Brain pericyte (primary cell): ENCODE measurements around the gene EPB41L4B.
"Not testable (repeated sequence)": the region's sequence is repeated elsewhere in the genome, so short reads cannot be mapped to it uniquely, and the experiment has no call there.

ENCODE experiments used
- DNase-seq: peaks from one replicate; pipeline ENCODE4 v3.0.0-alpha.2; 2012; ENCODE audit warnings: low read depth, low spot score

EPB41L4B gene

GRCh38 chr9:109244179-109245132, 76.4 kb downstream of the EPB41L4B start:
- no peak for DNase-seq

- DNase-seq: no peak
Observed at GRCh38 chr9:109242741-109243140, 78.1 kb downstream of the EPB41L4B start.

DNA sequence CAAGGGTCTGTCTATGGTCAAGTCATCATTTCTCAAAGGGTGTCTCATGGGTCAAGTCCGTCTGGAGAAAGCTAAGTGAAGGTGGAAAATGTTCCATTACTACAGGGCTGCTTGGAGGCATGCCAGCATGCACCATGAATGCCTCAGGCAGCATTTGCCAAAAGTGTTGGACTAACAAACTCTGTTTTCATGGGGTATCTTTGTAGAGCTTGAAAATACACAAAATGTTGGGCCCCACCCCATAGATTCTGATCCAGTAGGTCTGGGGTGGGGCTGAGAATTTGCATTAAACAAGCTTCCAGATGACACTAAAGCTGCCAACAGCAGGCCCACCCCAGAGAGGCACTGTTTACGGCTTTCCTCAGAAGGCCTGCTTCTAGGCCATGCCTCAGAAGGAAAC, 78.8 kb downstream of the EPB41L4B start:
- no peak for DNase-seq

GRCh38 chr9:109241207-109241606, 79.7 kb downstream of the EPB41L4B start:
- no peak for DNase-seq

DNA sequence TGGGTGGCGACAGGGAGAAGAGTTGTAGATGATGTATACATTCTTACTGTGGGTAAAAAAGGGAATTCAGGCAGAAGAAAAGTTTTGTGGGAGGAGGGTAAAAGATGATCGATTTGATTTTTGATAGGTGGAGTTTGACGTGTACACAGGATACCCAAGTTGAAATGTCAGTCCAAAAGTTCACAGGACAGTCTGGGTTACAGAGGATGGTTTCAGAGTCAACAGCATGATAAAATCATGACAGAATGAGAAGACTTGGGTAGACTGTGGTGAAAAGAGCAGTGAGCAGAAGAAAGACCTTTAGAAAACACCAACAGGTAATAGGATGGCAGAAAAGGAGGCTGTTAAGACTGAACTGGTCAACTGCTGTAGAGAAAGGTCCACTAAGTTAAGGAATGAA, 81.6 kb downstream of the EPB41L4B start:
- DNase-seq: no peak

DNA sequence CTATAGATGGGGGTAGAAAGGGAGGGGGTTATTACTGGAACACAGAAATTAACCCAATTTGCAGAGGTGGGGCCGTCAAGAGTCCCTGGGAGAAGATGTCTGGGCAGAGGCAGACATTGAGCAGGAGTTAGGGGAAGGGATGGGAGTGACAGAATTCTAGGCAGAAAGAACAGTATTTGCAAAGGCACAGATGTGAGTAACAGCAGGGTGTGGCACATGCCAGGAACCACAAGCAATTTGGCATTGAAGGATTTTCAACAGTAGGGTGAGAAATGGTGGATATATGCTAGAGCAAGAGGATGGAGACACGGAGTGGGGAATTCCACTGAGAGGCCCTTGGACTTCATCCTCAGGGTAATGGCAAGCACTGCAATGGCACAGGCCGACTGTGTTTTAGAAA, 82.2 kb downstream of the EPB41L4B start:
- no peak for DNase-seq

- DNase-seq: no peak
Observed at GRCh38 chr9:109238125-109238524, 82.7 kb downstream of the EPB41L4B start.

GRCh38 chr9:109232449-109233237, 88.2 kb downstream of the EPB41L4B start:
- no peak for DNase-seq

DNA sequence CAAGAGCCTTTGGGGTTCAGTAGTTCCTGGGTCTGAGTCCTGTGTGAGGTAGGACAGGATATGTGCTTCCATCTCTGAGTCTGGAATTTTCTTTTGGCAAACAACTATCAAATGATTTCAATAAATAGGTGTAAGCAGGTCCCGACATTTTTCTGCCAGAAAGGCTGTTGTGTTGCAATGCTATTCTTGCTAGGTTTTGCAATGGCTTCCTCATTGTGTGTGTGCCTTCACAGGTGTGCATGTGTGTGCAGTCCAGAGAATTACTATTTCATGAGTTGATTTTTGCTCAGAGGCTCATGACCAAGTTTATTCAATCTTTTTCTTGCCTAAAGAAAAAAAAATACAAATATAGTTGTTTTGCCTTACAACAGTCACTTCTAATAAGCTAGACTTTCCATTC, 89.3 kb downstream of the EPB41L4B start:
- DNase-seq: no peak

GRCh38 chr9:109230277-109230676, 90.6 kb downstream of the EPB41L4B start:
- no peak for DNase-seq

DNA sequence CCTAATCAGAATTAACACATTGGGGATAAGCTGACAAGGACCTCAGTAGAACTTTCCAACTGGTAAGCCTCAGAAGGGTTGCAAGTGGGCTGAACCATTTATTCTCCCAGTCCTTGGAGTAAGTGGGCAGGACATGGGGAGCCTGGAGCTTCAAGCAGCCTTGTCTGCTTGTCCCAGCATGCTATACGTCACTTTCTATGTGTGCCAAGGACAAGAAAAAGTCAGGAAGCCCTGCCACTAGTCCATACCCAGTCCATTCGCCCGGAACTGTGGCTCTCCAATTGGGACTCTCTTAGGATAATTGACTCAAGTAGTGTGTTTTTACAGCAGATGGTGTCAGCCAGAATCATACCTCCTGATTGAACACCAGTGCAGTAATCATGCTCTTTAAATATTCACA, 91.2 kb downstream of the EPB41L4B start:
- no peak for DNase-seq

DNA sequence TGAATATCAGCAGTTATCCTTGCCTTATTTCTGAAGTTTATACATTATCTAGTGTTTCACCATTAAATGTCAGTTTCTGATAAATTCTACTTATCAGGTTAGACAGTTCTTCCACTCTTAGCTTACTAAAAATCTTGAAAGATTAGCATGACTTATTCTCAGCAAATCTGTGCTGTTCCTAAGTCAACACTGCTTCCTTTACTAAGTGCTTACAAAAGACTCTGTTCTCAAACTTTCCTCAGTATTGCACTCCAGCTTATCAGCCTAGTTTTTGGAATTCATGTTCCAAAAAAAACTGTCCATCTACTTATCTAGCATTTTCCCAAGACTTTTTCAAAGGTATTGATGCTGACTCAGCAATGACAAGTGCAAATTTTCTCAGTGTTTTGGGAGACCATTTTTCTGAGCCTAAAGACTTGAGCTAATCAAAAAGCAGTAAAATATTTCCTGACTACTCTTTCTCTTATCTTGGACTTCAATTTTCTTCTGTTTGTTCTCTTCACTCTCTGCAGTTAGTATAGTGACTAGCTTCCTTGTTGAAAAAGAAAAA, 92.7 kb downstream of the EPB41L4B start:
- DNase-seq: no peak

DNA sequence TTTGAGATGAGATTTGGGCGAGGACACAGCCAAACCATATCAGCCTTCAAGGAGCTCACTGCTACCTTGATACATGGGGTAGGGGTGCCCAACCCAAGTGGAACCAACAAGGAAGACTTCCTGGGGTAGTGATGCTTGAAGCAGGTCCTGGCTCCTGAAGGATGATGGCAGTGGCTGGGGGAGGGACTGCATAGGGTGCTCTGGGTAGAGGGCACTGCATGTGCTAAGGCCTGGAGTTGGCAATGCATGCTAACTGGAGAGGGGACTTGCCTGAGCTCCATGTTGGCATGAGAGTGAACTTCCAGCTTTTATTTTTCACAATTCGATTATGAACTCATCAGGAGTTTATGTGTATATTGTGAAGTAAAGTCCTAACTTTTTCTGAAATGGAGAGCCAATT, 95.2 kb downstream of the EPB41L4B start:
- no peak for DNase-seq

GRCh38 chr9:109224751-109225150, 96.1 kb downstream of the EPB41L4B start:
- DNase-seq: no peak

DNA sequence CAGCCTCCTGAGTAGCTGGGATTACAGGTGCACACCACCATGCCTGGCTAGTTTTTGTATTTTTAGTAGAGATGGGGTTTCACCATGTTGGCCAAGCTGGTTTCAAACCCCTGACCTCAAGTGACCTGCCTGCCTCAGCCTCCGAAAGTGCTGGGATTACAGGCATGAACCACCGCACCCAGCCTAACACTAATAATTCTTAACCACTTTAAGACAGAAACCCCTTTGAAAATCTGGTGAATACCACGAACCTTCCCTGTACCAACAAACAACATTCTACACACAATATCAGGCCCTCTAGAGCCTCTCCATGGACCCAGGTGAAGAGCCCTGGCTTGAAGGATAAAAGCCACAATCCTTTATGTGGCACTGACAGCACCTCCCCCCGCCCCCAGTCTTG, 102.6 kb downstream of the EPB41L4B start:
- DNase-seq: not testable (repeated sequence)

- no peak for DNase-seq
Observed at GRCh38 chr9:109214414-109214813, 106.4 kb downstream of the EPB41L4B start.

GRCh38 chr9:109213285-109214121, 107.4 kb downstream of the EPB41L4B start:
- no peak for DNase-seq

GRCh38 chr9:109212768-109213167, 108.1 kb downstream of the EPB41L4B start:
- DNase-seq: no peak

DNA sequence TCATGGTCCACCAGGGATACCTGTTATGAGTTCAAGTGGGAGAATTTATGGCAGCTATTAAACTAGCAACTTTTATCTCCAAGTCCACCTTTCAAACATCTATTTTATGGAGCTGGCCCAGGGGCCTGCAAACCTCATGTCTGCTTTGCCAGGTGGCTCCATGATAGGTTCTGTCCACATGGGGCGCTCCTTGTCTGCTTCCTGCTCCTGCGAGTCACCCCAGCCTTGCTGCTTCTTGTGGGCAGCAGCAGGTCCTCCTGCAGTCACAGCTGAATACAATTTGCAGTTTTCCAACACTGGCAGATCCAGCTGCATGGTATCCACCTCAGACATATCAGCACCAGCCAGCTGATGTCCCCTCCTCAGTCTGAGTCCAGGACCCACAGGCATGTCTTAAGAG, 114.2 kb downstream of the EPB41L4B start:
- no peak for DNase-seq

GRCh38 chr9:109205526-109205925, 115.3 kb downstream of the EPB41L4B start:
- no peak for DNase-seq

DNA sequence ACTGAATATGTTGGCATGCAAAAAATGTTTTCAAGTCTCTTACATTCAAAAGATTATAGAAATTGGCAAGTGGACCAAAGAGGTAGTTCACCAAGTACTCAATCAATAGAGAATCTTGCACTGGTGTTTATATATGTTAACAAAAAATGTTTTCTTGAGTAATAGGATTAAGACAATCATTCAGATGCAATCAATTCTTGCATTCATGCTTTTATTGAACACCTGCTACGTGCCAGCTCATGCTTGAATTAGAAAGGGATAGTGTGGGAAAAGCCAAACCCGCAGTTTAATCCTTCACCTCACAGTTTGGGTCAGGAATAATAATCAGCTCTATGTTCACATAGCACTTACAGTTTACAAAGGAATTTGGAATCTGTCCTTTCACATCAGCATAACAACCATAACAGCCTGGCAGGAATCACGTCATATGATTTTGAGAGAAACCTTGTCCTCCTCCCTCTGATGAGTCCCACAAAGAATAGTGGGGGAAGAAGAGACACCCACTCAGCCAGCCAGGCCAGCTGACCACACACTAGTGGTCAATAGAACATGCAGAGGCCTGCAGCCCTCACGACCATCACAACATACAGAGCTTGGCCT, 117.0 kb downstream of the EPB41L4B start:
- DNase-seq: no peak
